A673 (cell line): ENCODE results near the gene STYK1. TPM values are rescaled to one million over a fixed set of nuclear protein-coding genes. Genes with fewer than 3 reads are reported as not detected.

ENCODE experiments used
- BruUV-seq: library from RNA; stranded (reverse); fragments of 400-500 nt; replicated peaks from 2 replicates; lab custom pipeline; 2021; lab: Mats Ljungman, UMichigan
- CTCF ChIA-PET: fragments of 300-600 bp; sonication (Branson Sonifier 250); formaldehyde crosslinking; loops from one replicate; lab custom pipeline; 2022; ENCODE audit warnings: antibody characterized with exemption; lab: Charles Lee
- POLR2A ChIA-PET: fragments of 300-600 bp; sonication (Branson Sonifier 250); formaldehyde crosslinking; loops from one replicate; lab custom pipeline; 2022; ENCODE audit warnings: antibody characterized with exemption; ENCODE audit not compliant: low non-redundant PET; lab: Charles Lee
- DNase-seq: peaks from one replicate; pipeline ENCODE4 v3.0.0-alpha.2; 2015; ENCODE audit warnings: low spot score
- H3K27ac ChIP-seq: fragments of 200-600 bp; sonication (generic); 2 replicates; pipeline ENCODE4 v1.5.1; 2016; ENCODE audit warnings: mixed run types, low read depth, mild to moderate bottlenecking, mixed read lengths, antibody characterized with exemption, low read length; ENCODE audit not compliant: poor library complexity, severe bottlenecking
- H3K27me3 ChIP-seq: fragments of 200-600 bp; sonication (generic); replicated peaks from 2 replicates; pipeline ENCODE4 v1.6.1; 2017; ENCODE audit warnings: mixed run types, low read depth, mild to moderate bottlenecking, mixed read lengths, antibody characterized with exemption, low read length; ENCODE audit not compliant: insufficient read depth, poor library complexity
- H3K36me3 ChIP-seq: fragments of 200-600 bp; sonication (generic); 2 replicates; pipeline ENCODE4 v1.6.1; 2016; ENCODE audit warnings: mixed run types, mild to moderate bottlenecking, mixed read lengths, antibody characterized with exemption, low read length; ENCODE audit not compliant: insufficient read depth, poor library complexity, severe bottlenecking
- H3K4me1 ChIP-seq: fragments of 200-600 bp; sonication (generic); 2 replicates; pipeline ENCODE4 v1.6.1; 2017; ENCODE audit warnings: mixed run types, mild to moderate bottlenecking, mixed read lengths, antibody characterized with exemption, low read length; ENCODE audit not compliant: insufficient read depth, poor library complexity, severe bottlenecking
- H3K4me3 ChIP-seq: fragments of 200-600 bp; sonication (generic); 2 replicates; pipeline ENCODE4 v1.5.1; 2016; ENCODE audit warnings: low read depth, mixed run types, mild to moderate bottlenecking, mixed read lengths, low read length; ENCODE audit not compliant: poor library complexity, severe bottlenecking
- H3K9me3 ChIP-seq: fragments of 200-600 bp; sonication (generic); 2 replicates; pipeline ENCODE4 v1.6.1; 2016; ENCODE audit warnings: mixed run types, low read depth, mild to moderate bottlenecking, mixed read lengths, antibody characterized with exemption, low read length; ENCODE audit not compliant: poor library complexity, severe bottlenecking
- EZH2 ChIP-seq: fragments of 200-600 bp; sonication (generic); IDR thresholded peaks from 2 replicates; pipeline ENCODE4 v1.6.1; 2017; ENCODE audit warnings: borderline replicate concordance, low read depth, mild to moderate bottlenecking, mixed read lengths, antibody characterized with exemption, low read length; ENCODE audit not compliant: poor library complexity, severe bottlenecking
- intact Hi-C: fragments of 100-400 bp; cut with micrococcal nuclease; formaldehyde crosslinking; loops from one replicate; pipeline ENCODE4 v1.10.0; 2022; ENCODE audit not compliant: unreplicated experiment
- total RNA-seq: library from RNA; stranded (reverse); gene quantifications from 2 replicates; pipeline ENCODE4 v1.2.3, GENCODE V29; 2021
- TF ChIP-seq, protein P1 (sequence below): fragments of 300-800, 200-600 bp; sonication (generic); conservative IDR thresholded peaks from 2 replicates; pipeline ENCODE4 v1.5.1; 2017; ENCODE audit warnings: low read depth, mild to moderate bottlenecking, antibody characterized with exemption, low read length, moderate library complexity, mixed read lengths

The STYK1 gene
- total RNA-seq, 1 experiment from 2014 or later, result 0.77 TPM

DNA sequence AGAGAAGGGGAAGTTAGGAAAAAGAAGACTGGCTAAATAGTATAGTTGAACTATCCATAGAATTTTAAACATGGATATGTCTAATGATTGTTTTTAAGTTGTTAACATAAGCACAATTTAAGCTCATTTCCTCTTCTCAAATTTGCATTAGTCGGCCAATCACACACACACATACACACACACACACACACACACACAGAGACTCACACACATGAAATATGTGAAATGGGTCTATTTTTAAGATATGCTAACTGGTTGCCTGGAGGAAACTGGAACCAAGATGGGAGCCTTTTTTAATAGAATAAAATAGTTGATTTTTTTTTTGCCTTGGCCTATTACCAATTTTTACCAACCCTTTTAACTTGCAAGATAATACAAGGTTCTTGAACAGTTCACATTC, 24.0 kb upstream of the STYK1 start:
- POLR2A ChIA-PET, result no interaction called here
- Histone ChIP-seq H3K9me3 (no peaks in the 10 kb centered on the region), H3K27ac (no peak overlapping the region), H3K4me3 (no peak overlapping the region), H3K36me3 (peaks cover 54% of the 10 kb centered on the region), H3K4me1 (no peaks in the 10 kb centered on the region), H3K27me3 (no peaks in the 10 kb centered on the region)
- BruUV-seq, result no TSS peak
- DNase-seq, result no peak
- TF ChIP-seq, protein P1, sequence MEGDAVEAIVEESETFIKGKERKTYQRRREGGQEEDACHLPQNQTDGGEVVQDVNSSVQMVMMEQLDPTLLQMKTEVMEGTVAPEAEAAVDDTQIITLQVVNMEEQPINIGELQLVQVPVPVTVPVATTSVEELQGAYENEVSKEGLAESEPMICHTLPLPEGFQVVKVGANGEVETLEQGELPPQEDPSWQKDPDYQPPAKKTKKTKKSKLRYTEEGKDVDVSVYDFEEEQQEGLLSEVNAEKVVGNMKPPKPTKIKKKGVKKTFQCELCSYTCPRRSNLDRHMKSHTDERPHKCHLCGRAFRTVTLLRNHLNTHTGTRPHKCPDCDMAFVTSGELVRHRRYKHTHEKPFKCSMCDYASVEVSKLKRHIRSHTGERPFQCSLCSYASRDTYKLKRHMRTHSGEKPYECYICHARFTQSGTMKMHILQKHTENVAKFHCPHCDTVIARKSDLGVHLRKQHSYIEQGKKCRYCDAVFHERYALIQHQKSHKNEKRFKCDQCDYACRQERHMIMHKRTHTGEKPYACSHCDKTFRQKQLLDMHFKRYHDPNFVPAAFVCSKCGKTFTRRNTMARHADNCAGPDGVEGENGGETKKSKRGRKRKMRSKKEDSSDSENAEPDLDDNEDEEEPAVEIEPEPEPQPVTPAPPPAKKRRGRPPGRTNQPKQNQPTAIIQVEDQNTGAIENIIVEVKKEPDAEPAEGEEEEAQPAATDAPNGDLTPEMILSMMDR, result no peak
- no peak for TF ChIP-seq EZH2
- CTCF ChIA-PET, result no interaction called here
- intact Hi-C loops, result no loop called here

DNA sequence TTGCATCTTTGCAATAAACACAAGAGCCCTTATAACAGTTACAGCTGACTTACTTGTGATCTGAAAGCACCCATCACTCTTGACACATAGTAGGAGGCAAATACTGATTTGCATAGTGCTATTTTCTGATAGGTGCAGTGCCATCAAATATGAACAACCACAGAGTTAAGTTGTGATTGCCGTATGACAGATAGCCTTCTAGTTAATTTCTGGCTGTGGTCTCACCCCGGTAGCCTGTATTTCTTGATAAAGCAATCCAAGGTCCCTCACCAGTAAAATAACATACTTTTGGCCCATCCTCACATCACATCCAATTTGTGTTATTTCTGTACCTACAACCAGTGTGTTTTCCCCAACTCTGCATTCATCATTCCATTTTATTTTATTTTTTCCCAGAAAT, 23.3 kb upstream of the STYK1 start:
- H3K36me3 ChIP-seq, result peaks cover 50% of the 10 kb centered on the region
- BruUV-seq, result no TSS peak

DNA sequence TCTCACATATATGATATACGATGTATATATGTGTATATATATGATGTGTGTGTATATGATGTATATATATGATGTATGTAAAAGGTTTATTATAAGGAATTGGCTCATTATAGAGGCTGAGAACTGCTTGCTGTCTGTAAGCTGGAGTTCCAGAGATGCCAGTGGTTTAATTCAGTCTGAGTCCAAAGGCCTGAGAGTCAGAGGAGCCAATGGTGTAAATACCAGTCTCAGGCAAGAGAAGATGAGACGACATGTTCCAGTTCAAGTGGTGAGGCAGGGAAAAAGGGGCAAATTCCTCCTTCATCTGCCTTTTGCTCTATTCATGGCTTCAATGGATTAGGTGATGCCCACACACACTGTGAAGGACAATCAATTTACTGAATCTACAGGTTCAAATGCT, 17.1 kb upstream of the STYK1 start:
- Histone ChIP-seq H3K36me3 (peaks cover 3% of the 10 kb centered on the region), H3K4me1 (no peaks in the 10 kb centered on the region), H3K27me3 (no peaks in the 10 kb centered on the region), H3K4me3 (no peak overlapping the region), H3K27ac (no peak overlapping the region), H3K9me3 (no peaks in the 10 kb centered on the region)
- DNase-seq, result no peak
- TF ChIP-seq EZH2, result no peak
- TF ChIP-seq, protein P1, result no peak
- ChIA-PET CTCF (no interaction called here), POLR2A (no interaction called here)
- intact Hi-C loops, result no loop called here
- no TSS peak for BruUV-seq

More for the DNA sequence above, 23.3 kb upstream of the STYK1 start:
- no peaks in the 10 kb centered on the region for H3K9me3 ChIP-seq
- intact Hi-C loops, result no loop called here
- H3K4me1 ChIP-seq, result no peaks in the 10 kb centered on the region
- no peak for DNase-seq
- no peak overlapping the region for H3K4me3 ChIP-seq
- H3K27ac ChIP-seq, result no peak overlapping the region
- no peaks in the 10 kb centered on the region for H3K27me3 ChIP-seq
- TF ChIP-seq EZH2, result no peak
- TF ChIP-seq, protein P1, result no peak
- CTCF ChIA-PET, result no interaction called here
- POLR2A ChIA-PET, result no interaction called here
